ENCODE measurements around the gene MFF.

Gene MFF

GRCh38 chr2:227324995-227325838 is at the start of gene MFF (continued):
- TF ChIP-seq ZNF768 (tag by site-specific recombination; IDR thresholded peaks at IDR 0.05) (no peak), ZNF548 (tag by site-specific recombination; IDR thresholded peaks at IDR 0.05) (no peak), ZNF211 (tag by site-specific recombination; IDR thresholded peaks at IDR 0.05; ENCODE audit: low read depth) (no peak), EGR2 (tag by site-specific recombination; IDR thresholded peaks at IDR 0.05; ENCODE audit: low read depth) (peak; percentile 79), HOXD13 (CRISPR knock-in tag; IDR thresholded peaks at IDR 0.05; ENCODE audit: borderline replicate concordance) (no peak), ZNF248 (tag by site-specific recombination; IDR thresholded peaks at IDR 0.05) (no peak), ZNF24 (tag by site-specific recombination; IDR thresholded peaks at IDR 0.05) (peak; percentile 94), ZNF558 (tag by site-specific recombination; IDR thresholded peaks at IDR 0.05) (no peak), ZNF514 (tag by site-specific recombination; IDR thresholded peaks at IDR 0.05) (no peak), KLF7 (tag by site-specific recombination; IDR thresholded peaks at IDR 0.05; ENCODE audit: borderline replicate concordance) (peak; percentile 78; the same call in 1 of the 2 replicates), ZBTB49 (tag by site-specific recombination; IDR thresholded peaks at IDR 0.05; ENCODE audit: low read depth) (no peak), ZNF302 (tag by site-specific recombination; IDR thresholded peaks at IDR 0.05; ENCODE audit: low read depth) (no peak), TRIM28 (IDR thresholded peaks at IDR 0.05; ENCODE audit: borderline replicate concordance, low read length) (peak; percentile 27; the same call in 1 of the 2 replicates), ZNF777 (tag by site-specific recombination; IDR thresholded peaks at IDR 0.05; ENCODE audit: borderline replicate concordance) (no peak), ZFP41 (tag by site-specific recombination; IDR thresholded peaks at IDR 0.05; ENCODE audit: borderline replicate concordance) (no peak), PRDM4 (tag by site-specific recombination; IDR thresholded peaks at IDR 0.05) (no peak), ZNF76 (tag by site-specific recombination; IDR thresholded peaks at IDR 0.05; ENCODE audit: borderline replicate concordance, low read depth) (peak; percentile 81), ZBTB7A (tag by site-specific recombination; IDR thresholded peaks at IDR 0.05; ENCODE audit: low read depth) (no peak), ZNF488 (tag by site-specific recombination; IDR thresholded peaks at IDR 0.05) (no peak), TCF7L2 (IDR thresholded peaks at IDR 0.05; ENCODE audit: borderline replicate concordance, low read depth, low read length) (no peak), ZBTB10 (tag by site-specific recombination; IDR thresholded peaks at IDR 0.05) (no peak), ZNF707 (tag by site-specific recombination; IDR thresholded peaks at IDR 0.05) (no peak), ZNF501 (tag by site-specific recombination; IDR thresholded peaks at IDR 0.05) (peak; percentile 80; the same call in 1 of the 2 replicates), BCL11A (tag by site-specific recombination; IDR thresholded peaks at IDR 0.05; ENCODE audit: low read depth) (no peak), PBX3 (CRISPR knock-in tag; IDR thresholded peaks at IDR 0.05) (peak; percentile 67; the same call in 1 of the 2 replicates), IKZF3 (tag by site-specific recombination; IDR thresholded peaks at IDR 0.05) (no peak), ZNF585B (tag by site-specific recombination; IDR thresholded peaks at IDR 0.05) (no peak), SCRT2 (tag by site-specific recombination; IDR thresholded peaks at IDR 0.05) (no peak), ZNF335 (tag by site-specific recombination; conservative IDR thresholded peaks at IDR 0.05) (no peak; the same call in 1 of the 2 replicates), HOXA7 (CRISPR knock-in tag; IDR thresholded peaks at IDR 0.05; ENCODE audit: borderline replicate concordance) (no peak), ZNF549 (tag by site-specific recombination; IDR thresholded peaks at IDR 0.05) (no peak)

All from HEK293 (cell line).